HG02623 (cell line): Measurements from ENCODE around the gene FCAMR.

Source experiments
- ATAC-seq: cut with Tn5 transposase; IDR thresholded peaks from one replicate; pipeline ENCODE4 v1.9.1; 2021; ENCODE audit warnings: moderate library complexity; ENCODE audit not compliant: unreplicated experiment

Gene FCAMR, protein sequence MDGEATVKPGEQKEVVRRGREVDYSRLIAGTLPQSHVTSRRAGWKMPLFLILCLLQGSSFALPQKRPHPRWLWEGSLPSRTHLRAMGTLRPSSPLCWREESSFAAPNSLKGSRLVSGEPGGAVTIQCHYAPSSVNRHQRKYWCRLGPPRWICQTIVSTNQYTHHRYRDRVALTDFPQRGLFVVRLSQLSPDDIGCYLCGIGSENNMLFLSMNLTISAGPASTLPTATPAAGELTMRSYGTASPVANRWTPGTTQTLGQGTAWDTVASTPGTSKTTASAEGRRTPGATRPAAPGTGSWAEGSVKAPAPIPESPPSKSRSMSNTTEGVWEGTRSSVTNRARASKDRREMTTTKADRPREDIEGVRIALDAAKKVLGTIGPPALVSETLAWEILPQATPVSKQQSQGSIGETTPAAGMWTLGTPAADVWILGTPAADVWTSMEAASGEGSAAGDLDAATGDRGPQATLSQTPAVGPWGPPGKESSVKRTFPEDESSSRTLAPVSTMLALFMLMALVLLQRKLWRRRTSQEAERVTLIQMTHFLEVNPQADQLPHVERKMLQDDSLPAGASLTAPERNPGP

DNA sequence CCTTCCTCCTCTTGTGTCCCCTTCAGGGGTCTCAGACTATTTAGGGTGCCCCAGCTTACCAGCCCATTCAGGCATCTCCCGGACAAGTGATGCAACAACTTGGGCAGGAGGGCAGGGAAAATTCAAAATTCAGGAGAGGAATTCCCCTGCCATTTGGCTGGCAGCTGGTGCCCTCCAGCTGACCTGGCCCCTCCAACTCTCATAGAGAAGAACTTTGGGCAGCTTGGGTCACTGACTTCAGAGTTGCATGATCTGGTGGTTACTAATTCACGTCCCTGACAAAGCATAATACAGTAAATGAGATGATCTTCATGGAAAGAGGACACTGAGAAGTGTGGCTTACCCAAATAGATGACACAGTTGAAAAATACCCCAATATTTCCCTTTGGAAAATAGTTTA is at the start of gene FCAMR:
FCAMR (minus strand) TSS at position 15 of the 400 bp plus-strand sequence. CDS start 335 bp downstream, outside the sequence.
- ATAC-seq = no peak

DNA sequence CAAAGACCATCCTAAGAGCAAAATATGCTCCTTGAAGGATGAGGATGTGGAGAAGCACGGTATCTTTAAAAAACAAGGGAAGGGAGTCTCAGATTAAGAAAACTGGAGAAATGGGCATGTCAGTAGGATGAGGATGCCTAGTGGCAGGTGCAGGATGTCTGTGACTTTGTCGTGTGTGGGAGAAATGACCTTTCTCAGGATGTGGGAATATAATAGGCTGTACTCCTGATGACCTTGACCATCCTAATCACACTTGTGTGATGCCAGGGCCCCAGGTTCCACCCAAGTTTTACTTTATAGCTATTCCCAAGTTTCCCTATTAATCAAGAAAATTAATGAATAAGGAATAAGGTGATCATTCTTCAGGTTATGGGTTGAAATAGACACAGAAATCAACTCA is 49.4 kb upstream of the FCAMR start:
- ATAC-seq = no peak

DNA sequence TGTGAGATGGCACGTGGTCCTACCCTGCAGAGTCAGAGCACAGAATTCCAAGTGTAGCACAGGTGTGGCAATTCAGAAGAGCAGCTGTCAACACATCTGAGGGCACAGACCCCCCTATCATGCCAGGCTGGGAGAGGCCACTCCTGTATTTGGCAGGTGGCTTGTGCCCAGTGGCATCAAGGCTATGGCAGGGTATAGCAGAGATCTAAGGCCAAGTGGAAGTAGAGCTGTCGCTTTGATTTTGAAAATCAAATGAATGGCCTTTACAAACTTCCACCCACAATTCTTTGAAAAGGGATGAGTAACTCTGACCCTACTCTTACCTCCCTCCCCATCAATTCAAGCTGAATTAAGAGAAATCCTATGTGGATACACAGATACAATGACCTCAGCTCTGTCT is 48.9 kb upstream of the FCAMR start:
- no peak for ATAC-seq

DNA sequence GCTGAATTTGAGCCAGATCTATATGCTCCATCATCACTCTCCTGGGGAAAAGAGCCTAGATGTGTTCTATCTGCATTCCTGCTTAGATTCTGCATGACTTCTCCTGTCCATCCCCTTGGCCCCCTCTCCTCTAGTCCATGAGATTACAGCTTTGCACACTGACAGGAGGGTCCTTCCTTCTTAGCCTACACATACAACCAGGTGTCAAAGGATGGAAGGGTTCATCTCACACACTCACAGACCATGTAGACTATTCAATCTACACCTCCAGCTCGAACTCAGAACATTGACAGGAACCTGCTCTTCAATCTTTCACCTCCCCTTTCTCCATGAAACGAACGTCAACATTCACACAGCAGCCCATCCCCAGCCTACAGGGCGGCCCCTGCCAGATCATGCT is 48.4 kb upstream of the FCAMR start:
- no peak for ATAC-seq

DNA sequence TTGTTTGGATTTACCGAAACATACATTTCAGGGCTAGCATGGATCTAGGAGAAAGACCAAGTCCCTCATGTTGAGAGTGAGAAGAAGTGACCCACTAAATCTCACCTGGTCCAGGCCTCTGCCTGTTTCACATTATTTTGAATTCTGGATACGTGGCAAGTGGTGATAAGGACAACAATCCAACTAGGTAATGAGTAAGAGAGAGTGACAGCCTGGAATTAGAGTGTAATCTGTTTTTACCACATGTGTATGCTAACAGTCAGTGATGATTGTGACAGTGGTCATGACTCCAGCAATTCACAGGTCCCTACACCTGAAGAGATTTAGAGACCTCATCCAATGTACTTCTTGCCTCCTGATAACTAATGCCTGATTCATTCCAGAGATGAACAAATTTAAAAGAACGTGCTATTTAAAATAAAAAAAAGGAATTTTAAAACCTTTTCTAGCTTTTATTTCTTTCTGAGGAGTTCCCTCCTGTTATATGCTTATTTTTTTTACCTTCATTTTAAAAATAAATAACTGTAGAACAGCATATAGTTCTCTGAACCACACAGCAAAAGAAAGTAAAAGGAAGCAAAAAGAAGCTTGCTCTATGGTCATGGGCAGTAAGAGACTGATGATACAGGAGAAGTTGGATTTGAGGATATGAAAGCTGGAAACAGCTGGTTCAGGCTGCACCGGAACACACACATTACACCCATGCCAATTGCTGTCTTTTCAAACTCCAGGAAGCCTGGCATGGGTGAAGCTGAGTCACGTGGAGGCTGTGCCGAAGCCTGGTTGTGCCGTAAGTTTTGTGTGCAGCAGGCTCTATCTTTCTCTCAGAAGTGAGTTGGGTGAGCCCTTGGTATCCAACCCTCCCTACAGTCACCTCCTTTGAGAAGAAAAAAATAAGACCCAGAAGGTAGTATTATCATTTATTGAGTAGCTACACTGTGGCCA is 47.6 kb upstream of the FCAMR start:
- no peak for ATAC-seq

DNA sequence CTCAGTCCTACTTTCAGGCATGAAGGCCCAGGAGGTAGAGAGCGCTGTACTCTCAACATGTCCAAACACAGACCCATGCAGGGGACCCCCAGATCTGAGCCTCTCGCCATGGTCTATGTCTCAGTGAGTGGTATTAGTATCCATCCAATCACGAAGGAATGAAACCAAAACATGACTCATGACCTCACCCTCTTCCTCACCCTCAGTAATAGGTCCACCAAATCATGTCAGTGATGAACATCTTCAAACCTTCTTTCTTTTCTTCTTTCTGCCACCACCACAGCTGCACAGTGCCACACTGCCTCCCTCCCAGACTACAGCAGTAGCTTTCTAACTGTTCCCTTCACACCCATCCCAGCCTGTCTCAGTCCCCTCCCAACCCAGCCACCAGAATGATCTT is 45.5 kb upstream of the FCAMR start:
- no peak for ATAC-seq

DNA sequence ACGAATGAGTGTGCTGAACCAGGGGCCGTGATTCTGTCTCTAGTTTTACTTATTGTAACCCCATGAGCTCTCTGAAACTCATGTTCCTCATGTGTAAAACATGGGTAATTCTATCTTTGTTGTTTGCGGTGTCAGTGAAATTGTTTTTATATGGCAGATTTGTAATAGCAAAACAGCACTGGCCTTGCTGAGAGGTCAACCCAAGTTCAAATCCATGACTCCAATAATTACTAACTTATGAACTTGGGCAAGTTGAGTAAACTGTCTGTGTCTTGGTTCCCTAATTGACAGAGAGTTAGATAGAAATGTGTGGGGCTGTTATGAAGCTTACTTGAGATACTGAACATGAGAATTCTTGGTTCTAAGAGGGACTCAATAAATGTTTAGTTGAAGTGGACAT is 44.5 kb upstream of the FCAMR start:
- ATAC-seq = no peak

DNA sequence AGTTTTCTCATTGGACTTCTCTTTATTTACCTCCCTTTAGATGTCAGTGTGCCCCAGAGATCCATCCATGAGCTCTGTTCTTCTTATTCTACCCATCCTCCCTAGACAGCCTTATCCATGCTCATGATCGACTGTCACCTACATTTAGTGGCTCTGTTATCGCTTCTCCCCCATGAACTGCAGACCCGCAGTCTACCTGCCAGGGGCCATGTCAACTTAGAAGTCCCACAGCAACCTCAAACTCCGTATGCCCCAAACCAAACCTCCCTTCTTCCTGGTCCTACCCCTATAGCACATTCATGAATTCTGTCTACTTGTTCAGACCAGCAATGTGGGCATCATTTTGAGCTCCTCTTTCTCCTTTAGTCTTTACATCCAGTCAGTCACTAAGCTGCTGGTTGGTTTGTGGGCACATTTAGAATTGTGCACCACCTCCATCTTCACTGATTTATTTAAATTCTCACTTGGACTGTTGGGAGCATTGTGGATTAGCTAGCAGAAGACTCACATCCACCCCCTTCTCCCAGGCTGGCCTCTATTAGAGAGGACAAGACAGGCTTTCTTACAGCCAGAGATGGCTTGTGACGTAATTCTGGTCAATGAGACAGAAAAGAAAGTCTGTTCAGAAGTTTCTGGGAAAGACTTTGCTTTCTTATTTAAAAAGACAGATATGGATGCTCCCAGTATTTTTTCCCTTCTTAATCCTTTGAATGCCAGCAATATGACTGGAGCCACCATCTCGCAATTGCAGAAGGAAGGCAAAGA is 43.2 kb upstream of the FCAMR start:
- ATAC-seq = no peak

DNA sequence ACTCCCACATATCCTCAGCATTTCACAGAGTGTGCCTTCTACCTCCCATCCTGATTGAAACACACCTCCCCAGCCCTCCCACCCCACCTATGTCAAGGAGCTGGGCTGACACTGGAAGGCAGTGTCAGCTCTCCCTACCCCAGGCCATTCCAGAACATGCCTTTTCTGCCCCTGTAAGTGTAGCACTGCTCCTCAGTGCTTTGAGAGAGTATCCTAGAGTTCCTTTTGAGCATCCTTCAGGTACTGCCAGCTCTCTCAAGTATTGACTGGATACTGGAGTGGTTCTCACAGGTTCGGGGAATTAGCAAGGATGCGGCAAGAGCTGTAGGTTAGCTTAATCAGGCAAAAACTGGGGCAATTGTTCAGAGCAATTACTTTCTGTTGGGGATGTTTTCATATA is 40.5 kb upstream of the FCAMR start:
- no peak for ATAC-seq

DNA sequence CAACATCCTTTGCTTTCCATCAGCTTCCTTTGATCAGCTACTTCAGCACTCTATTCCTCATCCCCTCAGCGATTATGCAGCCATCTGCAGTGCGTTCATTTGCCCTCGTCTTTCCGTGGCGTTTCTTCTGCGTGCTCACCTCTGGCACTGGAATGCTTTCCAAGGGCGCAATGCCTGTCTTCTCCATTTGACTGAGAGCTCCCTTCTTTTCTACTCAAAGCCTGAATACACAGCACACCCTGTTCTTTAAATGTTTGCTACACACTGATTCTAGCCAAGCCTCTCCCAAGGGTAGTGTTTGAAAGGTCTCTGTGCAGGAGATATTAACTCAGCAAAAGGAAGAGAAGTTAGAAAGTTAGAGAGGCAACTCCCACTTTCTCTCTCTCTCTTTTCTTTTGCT is 39.7 kb upstream of the FCAMR start:
- ATAC-seq = no peak

DNA sequence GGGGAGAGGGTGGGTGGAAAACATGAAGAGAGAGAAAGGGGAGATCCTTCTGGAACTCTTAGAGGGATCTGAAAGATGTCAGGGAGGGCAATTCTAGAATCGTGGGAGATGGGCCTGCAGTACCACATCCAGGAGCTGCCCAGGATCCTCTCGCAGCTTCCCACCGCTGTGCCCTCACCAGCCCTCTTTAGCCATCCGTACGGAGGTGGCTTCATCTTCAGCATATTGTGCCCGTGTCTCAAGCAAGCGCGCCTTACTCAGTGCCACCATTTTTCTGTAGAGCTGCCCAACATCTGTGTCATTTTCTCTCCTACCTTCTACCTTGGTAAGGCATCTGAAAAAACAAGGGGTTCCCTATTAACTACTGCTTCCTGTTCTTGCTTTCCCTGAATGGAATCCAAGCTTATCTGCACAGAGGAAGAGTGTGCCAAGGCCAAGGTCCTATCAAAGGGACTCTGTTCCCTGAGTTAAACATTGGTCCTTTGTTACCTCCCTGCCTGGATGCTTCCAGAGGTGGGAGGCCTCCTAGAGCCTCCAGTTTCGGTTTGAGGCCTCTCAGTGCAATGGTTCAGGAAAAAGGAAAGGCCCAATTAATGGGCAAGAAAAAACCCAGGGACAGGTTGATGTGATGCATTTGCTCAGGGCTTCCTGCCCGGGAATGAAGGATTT is 39.1 kb upstream of the FCAMR start:
- no peak for ATAC-seq

DNA sequence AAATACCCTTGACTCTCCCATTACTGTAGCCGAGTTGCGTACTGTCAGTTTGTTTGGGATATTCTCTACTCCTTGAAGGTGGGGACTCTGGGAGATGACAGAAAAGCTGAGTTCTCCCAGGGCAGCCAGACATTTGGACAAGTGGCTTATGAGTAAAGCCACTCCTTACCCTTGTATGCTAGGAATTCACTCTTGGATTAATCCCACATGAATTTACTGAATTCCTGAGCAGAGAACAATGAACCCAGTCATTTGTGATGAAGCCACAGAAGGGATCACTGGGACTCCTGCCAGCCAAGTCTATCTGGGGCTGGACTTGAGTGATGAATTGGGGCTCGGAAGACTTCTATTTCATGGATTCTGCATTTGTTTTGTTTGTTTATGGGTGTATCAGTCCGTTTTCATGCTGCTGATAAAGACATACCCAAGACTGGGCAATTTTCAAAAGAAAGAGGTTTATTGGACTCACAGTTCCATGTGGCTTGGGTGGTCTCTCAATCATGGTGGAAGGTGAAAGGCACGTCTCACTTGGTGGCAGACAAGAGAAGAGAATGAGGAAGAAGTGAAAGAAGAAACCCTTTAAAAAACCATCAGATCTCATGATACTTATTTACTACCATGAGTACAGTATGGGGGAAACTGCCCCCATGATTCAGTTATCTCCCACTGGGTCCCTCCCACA is 37.2 kb upstream of the FCAMR start:
- ATAC-seq = no peak

DNA sequence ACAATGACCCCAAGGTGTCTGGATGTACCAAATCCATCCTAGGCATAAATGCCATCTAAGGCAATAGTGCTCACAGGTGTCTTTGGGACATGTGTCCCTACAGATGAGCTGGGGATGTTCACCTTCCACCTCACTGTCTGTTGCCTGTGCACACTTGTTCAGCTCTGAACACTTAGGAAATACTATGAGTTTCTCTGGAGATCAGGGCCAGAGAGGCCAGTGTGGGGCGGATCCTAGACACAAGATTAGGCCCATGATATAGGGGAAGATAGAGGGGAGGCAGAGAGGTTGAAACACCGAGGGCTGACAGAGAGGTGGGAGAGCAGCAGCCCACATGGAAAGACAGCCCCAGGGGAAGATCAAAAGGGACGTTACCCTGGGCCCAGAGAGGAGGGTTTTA is 36.7 kb upstream of the FCAMR start:
- ATAC-seq = no peak

DNA sequence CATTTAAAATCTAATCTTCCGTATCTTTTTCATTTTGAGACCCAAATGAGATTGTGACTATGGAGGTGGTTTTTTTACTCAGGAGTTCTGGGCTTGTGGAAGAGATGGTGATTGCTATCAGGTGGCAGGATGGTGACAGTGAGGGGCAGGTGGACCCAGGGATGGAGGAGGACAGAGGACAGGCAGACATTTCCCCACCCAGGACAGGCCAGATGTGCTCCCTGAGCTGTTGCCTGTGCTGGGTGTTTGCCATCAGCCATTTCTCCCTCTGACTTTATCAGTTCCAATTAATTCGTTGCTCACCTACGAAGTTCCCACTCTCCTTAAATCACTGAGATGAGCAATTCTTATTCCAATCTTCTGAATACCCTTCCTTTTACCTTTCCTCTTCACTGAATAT is 35.8 kb upstream of the FCAMR start:
- no peak for ATAC-seq

DNA sequence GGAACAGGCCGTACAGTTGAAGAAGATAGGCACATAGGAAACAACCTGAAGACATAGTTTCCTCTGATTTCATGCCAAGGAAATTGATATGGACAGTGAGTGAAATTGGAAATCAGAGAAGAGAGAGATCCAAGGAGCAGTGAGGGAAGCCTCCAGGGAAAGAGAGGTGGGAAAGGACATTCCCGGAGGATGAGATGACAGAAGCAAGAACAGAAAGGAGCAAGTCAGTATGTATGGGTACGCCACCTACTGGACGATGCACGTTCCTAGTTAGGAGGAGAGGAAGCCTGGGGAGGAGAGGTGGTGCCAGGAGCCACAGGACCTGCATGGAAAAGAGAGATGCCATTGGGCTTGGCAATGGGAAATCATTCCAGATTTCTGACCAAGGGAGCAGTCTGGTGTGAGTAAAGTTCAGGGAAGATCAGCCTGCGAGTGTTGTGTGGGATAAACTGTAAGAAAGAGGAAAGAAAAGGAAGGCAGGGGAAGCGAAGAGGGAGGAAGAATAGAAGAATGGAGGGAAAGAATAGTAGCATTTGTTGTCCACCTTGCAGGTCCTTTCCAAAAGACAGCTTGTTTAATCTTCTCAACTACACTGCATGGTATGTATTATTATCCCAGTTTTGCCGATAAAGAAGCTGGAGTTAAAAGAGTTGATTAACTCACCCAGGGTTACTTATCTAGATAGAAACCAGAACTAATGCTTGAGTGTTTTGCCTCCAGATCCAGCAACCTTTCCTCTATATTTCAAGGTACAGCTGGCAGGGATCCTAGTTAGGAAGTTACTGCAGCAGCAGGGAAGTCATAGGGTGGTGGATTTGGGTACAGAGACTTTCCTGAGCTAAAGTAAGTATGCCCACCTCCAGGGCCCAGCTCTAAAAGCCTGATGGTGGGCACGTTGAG is 34.9 kb upstream of the FCAMR start:
- no peak for ATAC-seq

DNA sequence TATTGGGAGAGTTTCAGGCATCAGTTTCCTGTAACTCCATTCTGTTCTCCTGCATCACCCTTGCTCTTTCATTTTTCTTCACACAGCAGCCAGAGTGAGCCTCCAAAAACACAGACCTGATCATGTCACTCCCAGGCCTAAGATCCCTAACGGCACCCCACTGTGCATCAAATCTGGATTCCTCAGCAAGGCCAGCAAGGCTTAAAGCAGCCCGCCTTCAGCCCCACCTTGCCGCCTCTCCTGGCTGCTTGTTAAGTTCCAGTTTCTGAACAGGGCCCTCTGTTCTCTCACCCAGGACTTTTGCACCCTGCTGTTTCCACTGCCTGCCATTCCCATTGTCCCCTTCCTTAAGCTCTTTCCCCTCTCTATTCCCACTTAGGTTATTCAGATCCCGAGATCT is 33.0 kb upstream of the FCAMR start:
- ATAC-seq = no peak

DNA sequence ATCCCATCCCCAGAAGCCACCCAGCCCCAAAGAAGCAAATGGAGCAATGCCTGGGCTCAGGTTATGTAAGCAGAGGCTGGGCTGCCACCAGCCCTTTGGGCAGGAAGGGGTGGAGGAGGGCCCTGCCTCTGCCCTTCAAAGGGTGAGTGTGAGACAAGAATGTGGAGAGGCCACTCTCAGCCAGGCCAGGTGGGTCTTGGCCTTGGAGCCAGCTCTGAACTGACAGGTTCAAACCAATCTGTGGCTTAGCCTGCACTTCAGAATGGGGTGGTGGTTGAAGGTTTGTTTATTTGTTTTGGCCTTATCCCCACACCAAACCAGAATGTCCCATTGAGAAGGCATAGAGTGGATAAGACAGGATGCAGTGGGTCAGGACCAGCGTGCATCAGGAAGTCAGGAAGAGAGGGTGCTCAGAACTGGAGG is 32.5 kb upstream of the FCAMR start:
- ATAC-seq = no peak

DNA sequence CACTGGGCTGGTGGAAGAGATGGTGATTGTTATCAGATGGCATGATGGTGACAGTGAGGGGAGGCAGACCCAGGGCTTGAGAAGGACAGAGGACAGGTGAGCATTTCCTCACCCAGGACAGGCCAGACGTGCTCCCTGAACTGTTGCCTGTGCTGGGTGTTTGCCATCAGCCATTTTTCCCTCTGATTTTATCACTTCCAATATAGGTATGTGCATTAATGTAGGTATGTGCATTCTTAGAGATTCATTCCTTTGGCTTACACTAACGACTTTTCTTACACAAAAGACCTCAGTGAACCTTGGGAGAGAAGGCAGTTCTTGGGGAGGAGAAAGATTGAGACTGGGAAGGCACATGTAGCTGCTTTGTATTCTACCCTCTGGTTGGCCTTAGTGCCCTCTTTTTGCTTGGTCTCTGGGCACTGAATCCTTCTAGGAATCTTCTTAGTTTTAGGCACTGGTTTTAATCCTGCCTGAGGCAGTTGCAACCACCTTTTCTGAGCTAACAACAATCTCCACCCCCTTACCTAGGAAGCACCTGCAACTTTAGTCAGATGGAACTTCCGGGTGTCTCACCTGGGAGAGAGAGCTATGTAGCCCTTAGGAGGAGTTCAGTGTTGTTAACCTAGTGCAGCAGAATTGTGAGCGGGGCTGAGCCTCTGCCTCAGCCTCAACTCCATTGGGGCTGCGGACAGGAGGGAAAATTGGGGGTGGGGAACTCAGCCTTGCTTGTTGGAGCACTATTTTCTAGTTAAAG is 31.4 kb upstream of the FCAMR start:
- no peak for ATAC-seq
